Body of pancreas (tissue), 4 donors: ENCODE measurements around the gene PSME2. TPM values are rescaled to one million over a fixed set of nuclear protein-coding genes. Genes with fewer than 3 reads are reported as not detected.
A peak's percentile ranks its signal among the peaks of the same experiment; 100 is the strongest.

Source experiments
- ATAC-seq: fragments of 150-250 bp; one replicate; pipeline ENCODE4 v1.9.1; 2016
- DNase-seq, 4 donors: peaks; one replicate each; pipeline ENCODE4 v3.0.0-alpha.2; 2019
- H3K27ac ChIP-seq, 4 donors: fragments of 200-600 bp; sonication (generic); 1 replicate in 3 of 4; 2 replicates in 1 of 4; pipeline versions ENCODE4 v1.5.1 to v1.6.1; 2016 to 2019; ENCODE audit warnings: mild to moderate bottlenecking in 1 of 4, mixed read lengths in 1 of 4, moderate library complexity in 1 of 4
- H3K27me3 ChIP-seq, 2 donors: fragments of 200-600 bp; sonication (generic); one replicate each; pipeline ENCODE4 v1.6.0; 2016; ENCODE audit warnings: mild to moderate bottlenecking in 1 of 2
- H3K36me3 ChIP-seq, 2 donors: fragments of 200-600 bp; sonication (generic); replicated peaks in 1 of 2; 2 replicates each; pipeline ENCODE4 v1.5.1; 2016; ENCODE audit warnings: low read depth in 2 of 2; ENCODE audit not compliant: insufficient read depth in 1 of 2
- H3K4me1 ChIP-seq: fragments of 200-600 bp; sonication (generic); one replicate; pipeline ENCODE4 v1.6.0; 2016
- H3K4me3 ChIP-seq, 2 donors: fragments of 200-600 bp; sonication (generic); 1 replicate in 1 of 2; 2 replicates in 1 of 2; pipeline ENCODE4 v1.5.1; 2016 to 2019
- H3K9me3 ChIP-seq, 3 donors: fragments of 200-600 bp; sonication (generic); 1 replicate in 2 of 3; 2 replicates in 1 of 3; pipeline ENCODE4 v1.5.1; 2016
- CTCF ChIP-seq, 7 experiments: fragments of 450-650 bp in 4 of 7; fragments of 200-600 bp in 3 of 7; sonication (generic) in 3 of 7; IDR thresholded peaks; one replicate each; pipeline ENCODE4 v1.5.1; 2016 to 2019; ENCODE audit warnings: antibody characterized with exemption in 7 of 7
- POLR2A ChIP-seq, 3 donors: fragments of 450-650 bp; IDR thresholded peaks; one replicate each; pipeline ENCODE4 v1.6.1; 2016; ENCODE audit warnings: antibody characterized with exemption in 3 of 3, mild to moderate bottlenecking in 2 of 3
- WGBS, 2 donors: methylation state at CpG; one replicate each; pipeline ENCODE4 v1.1.5; 2017; 5-methylcytosine and 5-hydroxymethylcytosine counted together
- intact Hi-C: fragments of 100-400 bp; cut with DNase I; formaldehyde crosslinking; loops from one replicate; pipeline ENCODE4 v1.15.1; 2023
- total RNA-seq, 2 donors: library from RNA; depleted of rRNA; stranded (reverse); fragments of >200 nt; gene quantifications; one replicate each; pipeline ENCODE4 v1.1.0, GENCODE V29; 2016

The PSME2 gene
- total RNA-seq, 2 donors from 2014 or later = 29.3 to 30.4 TPM

GRCh38 chr14:24115422-24116127 lies 30.8 kb downstream of the PSME2 start:
- intact Hi-C loops = no loop called here
- DNase-seq (no peak), ATAC-seq (no peak)
- TF ChIP-seq CTCF (IDR thresholded peaks at IDR 0.05) (no peak), POLR2A (IDR thresholded peaks at IDR 0.05) (no peak)
- Histone ChIP-seq H3K36me3 (peaks cover 11 to 13% of the 10 kb centered on the region in 2 donors), H3K27ac (peak overlapping the region; percentile 99 to 100 (median 99)), H3K4me1 (peaks cover 42% of the 10 kb centered on the region), H3K4me3 (peak overlapping the region; percentile 45 to 68), H3K9me3 (no peaks in the 10 kb centered on the region), H3K27me3 (no peaks in the 10 kb centered on the region)
- 1% methylated on average over 14 of the region's 14 CpGs for WGBS, 2 donors

GRCh38 chr14:24114532-24115421 lies 31.6 kb downstream of the PSME2 start, which contains the start of the genes DCAF11 and NRL:
Gene DCAF11, plus strand, starts transcription at chr14:24114777. Its CDS starts 818 bp downstream, at chr14:24115595.
Gene NRL, minus strand, starts transcription at chr14:24114949. Its CDS starts 32,101 bp downstream, at chr14:24082848.
- intact Hi-C loops = no loop called here
- Histone ChIP-seq H3K27me3 (no peaks in the 10 kb centered on the region), H3K4me3 (peak within 1 kb of the TSS; percentile 68), H3K4me1 (peaks cover 50% of the 10 kb centered on the region), H3K36me3 (peaks cover 7 to 8% of the 10 kb centered on the region in 2 donors), H3K9me3 (no peaks in the 10 kb centered on the region), H3K27ac (peak within 1 kb of the TSS; percentile 99 to 100 (median 99))
- peak; percentile 90 to 98 (median 97) for TF ChIP-seq POLR2A (IDR thresholded peaks at IDR 0.05)
- TF ChIP-seq CTCF (IDR thresholded peaks at IDR 0.05) = no peak
- DNase-seq (peak; percentile 99 to 100 (median 99)), ATAC-seq (peak; percentile 88)
- 0 to 1% methylated on average over 22 to 65 of the region's 65 CpGs for WGBS, 2 donors

GRCh38 chr14:24113801-24114531 lies 32.4 kb downstream of the PSME2 start:
- DNase-seq (peak; percentile 89 to 94 (median 92)), ATAC-seq (peak; percentile 47)
- H3K9me3 ChIP-seq = no peaks in the 10 kb centered on the region
- H3K36me3 ChIP-seq = peaks cover under 1% of the 10 kb centered on the region in 2 donors
- intact Hi-C loops = no loop called here
- TF ChIP-seq CTCF (IDR thresholded peaks at IDR 0.05) (no peak), POLR2A (IDR thresholded peaks at IDR 0.05) (peak; percentile 49 to 92 (median 89))
- H3K27ac ChIP-seq = peak overlapping the region; percentile 99 to 100 (median 99)
- H3K4me1 ChIP-seq = peaks cover 55% of the 10 kb centered on the region
- H3K27me3 ChIP-seq = no peaks in the 10 kb centered on the region
- peak overlapping the region; percentile 16 to 68 for H3K4me3 ChIP-seq
- 0% methylated on average over 31 to 42 of the region's 42 CpGs for WGBS, 2 donors

DNA sequence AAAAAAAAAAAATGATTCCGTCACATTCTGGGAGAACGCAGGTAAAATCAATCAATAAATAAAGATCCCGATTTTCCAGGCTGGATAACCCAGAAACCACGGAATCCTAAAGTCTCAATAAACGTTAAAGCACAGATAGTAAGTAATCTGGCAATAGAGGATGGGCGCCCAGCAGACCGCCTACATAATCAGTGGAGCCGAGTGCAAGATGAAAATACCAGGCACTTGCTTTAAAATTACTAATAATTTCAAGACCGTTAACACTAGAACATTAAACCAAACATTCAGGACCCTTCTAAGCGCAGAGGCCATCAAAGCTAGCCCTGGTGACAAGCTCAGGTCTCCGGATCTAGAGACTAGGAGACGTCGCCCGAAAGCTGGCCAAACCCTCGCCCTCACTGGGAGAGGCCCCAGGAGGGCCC lies 33.0 kb downstream of the PSME2 start:
- TF ChIP-seq CTCF (IDR thresholded peaks at IDR 0.05) (no peak), POLR2A (IDR thresholded peaks at IDR 0.05) (no peak)
- ATAC-seq (no peak), DNase-seq (no peak)
- Histone ChIP-seq H3K4me1 (peaks cover 60% of the 10 kb centered on the region), H3K9me3 (no peaks in the 10 kb centered on the region), H3K36me3 (no peaks in the 10 kb centered on the region), H3K27me3 (no peaks in the 10 kb centered on the region), H3K27ac (peak overlapping the region; percentile 99 to 100 (median 99)), H3K4me3 (peak overlapping the region; percentile 3 to 16)
- intact Hi-C loops = no loop called here
- WGBS, 2 donors = 8 to 11% methylated on average over 13 to 15 of the region's 15 CpGs
